ENCODE measurements around the gene CCDC92.

DNA sequence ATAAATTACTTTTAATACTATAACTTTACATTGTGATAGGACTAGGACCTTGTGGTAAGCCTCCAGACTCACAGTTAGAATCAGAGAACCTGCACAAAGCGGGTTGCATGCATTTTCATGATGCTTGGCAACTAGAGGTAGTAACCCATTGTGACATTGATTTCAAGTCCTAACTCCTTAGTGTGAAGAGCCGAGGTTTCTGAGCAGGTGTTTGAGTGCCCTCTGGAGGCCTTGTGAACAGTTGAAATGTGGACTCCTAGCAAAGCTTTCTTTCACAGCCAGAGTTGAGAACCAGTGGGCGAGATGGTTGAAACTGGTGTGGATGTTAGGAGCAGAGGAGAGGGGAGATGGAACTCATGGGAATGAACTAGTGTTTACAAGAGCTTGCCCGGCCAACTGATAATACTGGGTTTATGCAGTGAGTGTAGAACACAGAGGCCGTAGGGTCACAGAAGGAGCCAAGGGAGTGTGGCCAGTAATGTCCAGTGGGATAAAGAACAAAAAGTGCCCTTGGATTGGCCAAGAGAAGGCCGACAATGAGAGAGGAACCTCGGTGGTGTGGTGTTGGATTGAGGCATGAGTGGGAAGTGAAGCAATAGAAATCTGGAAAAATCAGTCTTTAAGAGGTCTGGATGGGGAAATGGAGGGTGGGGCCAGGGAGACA is 11.3 kb upstream of the CCDC92 start:
- TF ChIP-seq, protein P1, sequence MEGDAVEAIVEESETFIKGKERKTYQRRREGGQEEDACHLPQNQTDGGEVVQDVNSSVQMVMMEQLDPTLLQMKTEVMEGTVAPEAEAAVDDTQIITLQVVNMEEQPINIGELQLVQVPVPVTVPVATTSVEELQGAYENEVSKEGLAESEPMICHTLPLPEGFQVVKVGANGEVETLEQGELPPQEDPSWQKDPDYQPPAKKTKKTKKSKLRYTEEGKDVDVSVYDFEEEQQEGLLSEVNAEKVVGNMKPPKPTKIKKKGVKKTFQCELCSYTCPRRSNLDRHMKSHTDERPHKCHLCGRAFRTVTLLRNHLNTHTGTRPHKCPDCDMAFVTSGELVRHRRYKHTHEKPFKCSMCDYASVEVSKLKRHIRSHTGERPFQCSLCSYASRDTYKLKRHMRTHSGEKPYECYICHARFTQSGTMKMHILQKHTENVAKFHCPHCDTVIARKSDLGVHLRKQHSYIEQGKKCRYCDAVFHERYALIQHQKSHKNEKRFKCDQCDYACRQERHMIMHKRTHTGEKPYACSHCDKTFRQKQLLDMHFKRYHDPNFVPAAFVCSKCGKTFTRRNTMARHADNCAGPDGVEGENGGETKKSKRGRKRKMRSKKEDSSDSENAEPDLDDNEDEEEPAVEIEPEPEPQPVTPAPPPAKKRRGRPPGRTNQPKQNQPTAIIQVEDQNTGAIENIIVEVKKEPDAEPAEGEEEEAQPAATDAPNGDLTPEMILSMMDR (IDR thresholded peaks at IDR 0.05) = peak in 1 of 2 donors; percentile 45
- TF ChIP-seq POLR2AphosphoS5 (IDR thresholded peaks at IDR 0.05) = no peak

Measured in suprapubic skin (tissue), 3 donors.